HCT116 (cell line): Measurements from ENCODE around the gene FUT6. TPM values are rescaled to one million over a fixed set of nuclear protein-coding genes. Genes with fewer than 3 reads are reported as not detected.

Source experiments
- ATAC-seq: fragments of 200-7000 bp; cut with Tn5 transposase; 2 replicates; pipeline ENCODE4 v1.9.1; 2020; ENCODE audit warnings: mild to moderate bottlenecking, moderate library complexity
- BruUV-seq: library from RNA; stranded (reverse); fragments of 400-500 nt; replicated peaks from 2 replicates; lab custom pipeline; 2021; lab: Mats Ljungman, UMichigan
- CTCF ChIA-PET: fragments of 300-600 bp; sonication (Branson Sonifier 250); formaldehyde crosslinking; loops from one replicate; lab custom pipeline; 2021; ENCODE audit warnings: antibody characterized with exemption; lab: Charles Lee
- POLR2A ChIA-PET: fragments of 300-600, 350-600 bp; sonication (Branson Sonifier 250); formaldehyde crosslinking; loops from one replicate; lab custom pipeline; 2021; ENCODE audit warnings: antibody characterized with exemption; lab: Charles Lee
- RAD21 ChIA-PET, 2 experiments: fragments of 300-600 bp; sonication (Branson Sonifier 250); formaldehyde crosslinking; loops; one replicate each; lab custom pipeline; 2023; ENCODE audit warnings: low total read pairs in 2 of 2; ENCODE audit not compliant: uncharacterized antibody in 2 of 2, unreplicated experiment in 2 of 2, low non-redundant PET in 1 of 2; lab: Charles Lee
- DNase-seq: peaks from one replicate; pipeline ENCODE4 v3.0.0-alpha.2; 2010; ENCODE audit warnings: low read depth, low spot score
- H2AFZ ChIP-seq: fragments of 200-600 bp; shearing (Covaris generic), sonication (generic); 2 replicates; pipeline ENCODE4 v1.6.1; 2017; ENCODE audit warnings: low read depth, mixed run types, mixed read lengths, antibody characterized with exemption, low read length; ENCODE audit not compliant: poor library complexity, severe bottlenecking
- H3K27ac ChIP-seq: 2 replicates; pipeline ENCODE4 v1.5.1; 2012; ENCODE audit warnings: low read depth, low read length
- H3K27me3 ChIP-seq: fragments of 200-600 bp; sonication (generic); 2 replicates; pipeline ENCODE4 v1.6.1; 2016; ENCODE audit warnings: mixed run types, low read length, mixed read lengths; ENCODE audit not compliant: insufficient read depth
- H3K36me3 ChIP-seq, 2 experiments: fragments of 200-500 bp in 1 of 2; fragments of 200-600 bp in 1 of 2; sonication (Bioruptor generic) in 1 of 2; sonication (generic) in 1 of 2; 2 replicates each; pipeline versions ENCODE4 v1.5.1 to v1.6.1; 2014 to 2016; ENCODE audit warnings: low read length in 2 of 2, inconsistent platforms in 1 of 2, mixed read lengths in 1 of 2, mixed run types in 1 of 2; ENCODE audit not compliant: insufficient read depth in 2 of 2, control insufficient read depth in 1 of 2
- H3K4me1 ChIP-seq, 2 experiments: fragments of 200-600 bp in 1 of 2; sonication (generic) in 1 of 2; 2 replicates each; pipeline versions ENCODE4 v1.5.1 to v1.6.1; 2012 to 2017; ENCODE audit warnings: low read length in 2 of 2, inconsistent platforms in 1 of 2, mild to moderate bottlenecking in 1 of 2, mixed read lengths in 1 of 2, mixed run types in 1 of 2, moderate library complexity in 1 of 2; ENCODE audit not compliant: insufficient read depth in 2 of 2, control insufficient read depth in 1 of 2
- H3K4me2 ChIP-seq: fragments of 200-600 bp; sonication (generic); 2 replicates; pipeline ENCODE4 v1.6.1; 2017; ENCODE audit warnings: mixed run types, low read length, mixed read lengths
- H3K4me3 ChIP-seq, 2 experiments: fragments of 200-600 bp in 1 of 2; sonication (generic) in 1 of 2; replicated peaks in 1 of 2; 2 replicates each; pipeline ENCODE4 v1.5.1; 2011 to 2016; ENCODE audit warnings: low read length in 2 of 2, control low read depth in 1 of 2, low read depth in 1 of 2, mild to moderate bottlenecking in 1 of 2, mixed read lengths in 1 of 2, mixed run types in 1 of 2
- H3K79me2 ChIP-seq: fragments of 200-600 bp; sonication (generic); 2 replicates; pipeline ENCODE4 v1.6.1; 2017; ENCODE audit warnings: mild to moderate bottlenecking, mixed run types, low read length, moderate library complexity, mixed read lengths; ENCODE audit not compliant: insufficient read depth
- H3K9ac ChIP-seq: fragments of 200-600 bp; sonication (generic); 2 replicates; pipeline ENCODE4 v1.6.1; 2016; ENCODE audit warnings: low read length, mixed read lengths
- H3K9me2 ChIP-seq: fragments of 200-600 bp; sonication (generic), shearing (Covaris generic); 2 replicates; pipeline ENCODE4 v1.6.1; 2017; ENCODE audit warnings: mixed run types, mild to moderate bottlenecking, moderate library complexity; ENCODE audit not compliant: insufficient read depth
- H3K9me3 ChIP-seq, 2 experiments: fragments of 200-500 bp in 1 of 2; fragments of 200-600 bp in 1 of 2; sonication (Bioruptor generic) in 1 of 2; sonication (generic) in 1 of 2; 2 replicates each; pipeline ENCODE4 v1.6.1; 2014 to 2017; ENCODE audit warnings: low read length in 2 of 2, mixed read lengths in 2 of 2, inconsistent platforms in 1 of 2, low read depth in 1 of 2, mild to moderate bottlenecking in 1 of 2, mixed run types in 1 of 2, moderate library complexity in 1 of 2; ENCODE audit not compliant: control insufficient read depth in 1 of 2, insufficient read depth in 1 of 2
- H4K20me1 ChIP-seq: fragments of 200-600 bp; sonication (generic), shearing (Covaris generic); 2 replicates; pipeline ENCODE4 v1.6.1; 2017; ENCODE audit warnings: mixed run types, mild to moderate bottlenecking, moderate library complexity; ENCODE audit not compliant: insufficient read depth
- CEBPB ChIP-seq: IDR thresholded peaks from 2 replicates; pipeline ENCODE4 v1.6.1; 2012; ENCODE audit warnings: low read depth
- ELF1 ChIP-seq: IDR thresholded peaks from 2 replicates; pipeline ENCODE4 v1.6.1; 2012; ENCODE audit warnings: low read depth, borderline replicate concordance
- intact Hi-C: fragments of 100-400 bp; cut with micrococcal nuclease; formaldehyde crosslinking; loops from 2 replicates; pipeline ENCODE4 v1.10.0; 2022
- total RNA-seq: library from RNA; stranded (reverse); gene quantifications from one replicate; pipeline ENCODE4 v1.2.1, GENCODE V29; 2021; ENCODE audit not compliant: unreplicated experiment
- TF ChIP-seq, protein P1 (sequence below), 3 experiments: fragments of 200-600 bp in 1 of 3; sonication (generic) in 1 of 3; IDR thresholded peaks in 2 of 3; conservative IDR thresholded peaks in 1 of 3; 2 replicates each; pipeline ENCODE4 v1.5.1; 2012 to 2017; ENCODE audit warnings: low read depth in 2 of 3, low read length in 2 of 3, antibody characterized with exemption in 1 of 3, borderline replicate concordance in 1 of 3, control low read depth in 1 of 3, mild to moderate bottlenecking in 1 of 3, mixed read lengths in 1 of 3, mixed run types in 1 of 3, moderate library complexity in 1 of 3; ENCODE audit not compliant: insufficient read depth in 1 of 3

Gene FUT6
- total RNA-seq, 1 experiment from 2014 or later, result not detected

DNA sequence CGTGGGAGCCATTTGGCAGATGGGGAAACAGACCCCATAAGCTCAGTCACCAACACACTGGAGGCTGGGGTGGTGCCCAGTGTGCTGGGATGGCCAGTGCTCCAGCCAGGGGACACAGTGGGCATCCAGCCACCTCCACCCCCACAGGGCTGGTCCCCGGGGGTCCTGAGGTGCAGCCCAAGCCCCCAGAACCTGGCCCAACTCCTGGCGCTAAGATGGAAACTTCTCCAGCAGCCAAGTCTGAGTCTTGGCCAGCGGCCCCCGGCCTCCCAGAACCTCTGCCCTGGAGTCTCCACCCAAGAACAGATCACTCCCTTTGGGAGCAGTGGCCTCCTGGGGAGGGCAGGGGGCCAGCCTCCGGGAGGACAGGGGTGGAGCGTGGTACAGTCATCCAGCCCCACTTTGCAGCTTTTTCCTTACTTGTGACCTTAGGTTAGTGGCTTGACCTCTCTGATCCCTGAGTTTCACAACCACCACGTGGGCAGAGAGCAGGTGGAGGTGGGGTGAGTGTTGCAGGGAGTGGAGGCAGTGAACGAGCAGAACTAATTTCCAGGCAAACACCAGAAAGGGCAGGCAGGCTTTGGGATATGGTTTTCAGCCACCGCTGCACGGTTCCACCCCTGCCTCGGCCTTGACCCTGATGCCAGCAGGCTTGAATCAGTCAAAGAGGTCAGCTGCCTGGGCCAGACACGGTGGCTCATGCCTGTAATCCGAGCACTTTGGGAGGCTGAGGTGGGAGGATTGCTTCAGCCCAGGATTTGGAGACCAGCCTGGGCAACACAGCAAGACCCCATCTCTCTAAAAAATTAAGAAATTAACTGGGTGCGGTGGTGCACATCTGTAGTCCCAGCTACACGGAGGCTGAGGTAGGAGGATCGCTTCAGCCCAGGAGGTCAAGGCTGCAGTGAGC lies 38.9 kb downstream of the FUT6 start:
- H3K4me3 ChIP-seq, result no peak overlapping the region
- no peak for DNase-seq
- no peak overlapping the region for H3K27ac ChIP-seq
- TF ChIP-seq ELF1 (no peak), CEBPB (no peak)
- TF ChIP-seq, protein P1, sequence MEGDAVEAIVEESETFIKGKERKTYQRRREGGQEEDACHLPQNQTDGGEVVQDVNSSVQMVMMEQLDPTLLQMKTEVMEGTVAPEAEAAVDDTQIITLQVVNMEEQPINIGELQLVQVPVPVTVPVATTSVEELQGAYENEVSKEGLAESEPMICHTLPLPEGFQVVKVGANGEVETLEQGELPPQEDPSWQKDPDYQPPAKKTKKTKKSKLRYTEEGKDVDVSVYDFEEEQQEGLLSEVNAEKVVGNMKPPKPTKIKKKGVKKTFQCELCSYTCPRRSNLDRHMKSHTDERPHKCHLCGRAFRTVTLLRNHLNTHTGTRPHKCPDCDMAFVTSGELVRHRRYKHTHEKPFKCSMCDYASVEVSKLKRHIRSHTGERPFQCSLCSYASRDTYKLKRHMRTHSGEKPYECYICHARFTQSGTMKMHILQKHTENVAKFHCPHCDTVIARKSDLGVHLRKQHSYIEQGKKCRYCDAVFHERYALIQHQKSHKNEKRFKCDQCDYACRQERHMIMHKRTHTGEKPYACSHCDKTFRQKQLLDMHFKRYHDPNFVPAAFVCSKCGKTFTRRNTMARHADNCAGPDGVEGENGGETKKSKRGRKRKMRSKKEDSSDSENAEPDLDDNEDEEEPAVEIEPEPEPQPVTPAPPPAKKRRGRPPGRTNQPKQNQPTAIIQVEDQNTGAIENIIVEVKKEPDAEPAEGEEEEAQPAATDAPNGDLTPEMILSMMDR (IDR thresholded peaks at IDR 0.05 in 2 of 3, conservative IDR thresholded peaks at IDR 0.05 in 1 of 3; ENCODE audit: borderline replicate concordance in 1 of 3, insufficient read depth in 1 of 3, low read depth in 2 of 3, low read length in 2 of 3), result no peak
- no peak overlapping the region for H3K9ac ChIP-seq
- H3K27me3 ChIP-seq, result no peaks in the 10 kb centered on the region
- peaks cover 5 to 18% of the 10 kb centered on the region in 2 experiments for H3K4me1 ChIP-seq
- ChIA-PET CTCF (no interaction called here), POLR2A (interaction anchor here (0.9 kb wide), 1 partner anchor 27 kb away, joined by 3 read pairs; no protein-coding TSS in a partner anchor), RAD21 (no interaction called here)
- H3K9me2 ChIP-seq, result no peaks in the 10 kb centered on the region
- no peak for ATAC-seq
- no peaks in the 10 kb centered on the region for H4K20me1 ChIP-seq
- H3K79me2 ChIP-seq, result no peaks in the 10 kb centered on the region
- H3K36me3 ChIP-seq, result no peaks in the 10 kb centered on the region
- no TSS peak for BruUV-seq
- H3K9me3 ChIP-seq, result no peaks in the 10 kb centered on the region
- intact Hi-C loops, result no loop called here
- H2AFZ ChIP-seq, result no peak overlapping the region
- H3K4me2 ChIP-seq, result no peak overlapping the region
